Parathyroid adenoma (tissue), 2 donors: ENCODE results near the gene GNAT2.

ENCODE experiments used
- H2AFZ ChIP-seq: fragments of 300-600 bp; sonication (generic); one replicate; pipeline ENCODE4 v1.7.0; 2017; ENCODE audit warnings: antibody characterized with exemption, mild to moderate bottlenecking
- H3K27ac ChIP-seq: fragments of 300-600 bp; sonication (generic); one replicate; pipeline ENCODE4 v1.7.0; 2017
- H3K27me3 ChIP-seq: fragments of 300-600 bp; sonication (generic); one replicate; pipeline ENCODE4 v1.7.0; 2017; ENCODE audit warnings: low read length; ENCODE audit not compliant: control insufficient read depth, insufficient read depth
- H3K36me3 ChIP-seq: fragments of 300-600 bp; sonication (generic); one replicate; pipeline ENCODE4 v1.7.0; 2017; ENCODE audit warnings: low read length; ENCODE audit not compliant: control insufficient read depth, insufficient read depth
- H3K4me1 ChIP-seq: fragments of 300-600 bp; sonication (generic); one replicate; pipeline ENCODE4 v1.7.0; 2017; ENCODE audit warnings: control low read depth
- H3K4me2 ChIP-seq: fragments of 300-600 bp; sonication (generic); one replicate; pipeline ENCODE4 v1.7.0; 2017; ENCODE audit warnings: low read length
- H3K4me3 ChIP-seq: fragments of 300-600 bp; sonication (generic); one replicate; pipeline ENCODE4 v1.7.0; 2017; ENCODE audit warnings: low read depth, low read length
- H3K79me2 ChIP-seq: fragments of 300-600 bp; sonication (generic); one replicate; pipeline ENCODE4 v1.7.0; 2017; ENCODE audit warnings: control low read depth
- H3K9ac ChIP-seq: fragments of 300-600 bp; sonication (generic); one replicate; pipeline ENCODE4 v1.7.0; 2017; ENCODE audit warnings: mild to moderate bottlenecking
- H3K9me3 ChIP-seq: fragments of 300-600 bp; sonication (generic); one replicate; pipeline ENCODE4 v1.7.0; 2017; ENCODE audit warnings: low read length; ENCODE audit not compliant: control insufficient read depth
- TF ChIP-seq, protein P1 (sequence below): fragments of 300-600 bp; sonication (generic); IDR thresholded peaks from one replicate; pipeline ENCODE4 v1.7.0; 2017; ENCODE audit warnings: antibody characterized with exemption, mild to moderate bottlenecking
- donor health status: primary hyperparathyroidism.

Gene GNAT2

DNA sequence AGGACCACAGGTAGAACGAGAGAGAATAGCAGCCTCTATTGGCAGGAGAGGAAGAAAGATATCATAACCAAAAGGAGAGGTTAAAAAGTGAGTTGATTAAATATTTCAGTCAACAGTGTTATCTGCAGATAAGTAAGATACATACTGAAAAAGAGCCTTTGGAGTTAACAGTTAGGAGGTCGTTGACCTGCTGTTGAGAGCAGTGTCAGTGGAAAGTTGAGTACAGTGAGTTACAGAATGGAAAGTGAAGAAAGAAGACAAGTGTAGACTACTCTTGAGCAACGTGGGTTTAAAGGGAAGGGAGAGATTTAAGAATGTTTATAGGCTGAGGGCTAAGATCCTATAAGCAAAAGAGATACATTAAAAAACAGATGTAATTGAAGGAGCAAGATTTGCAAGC, 30.2 kb downstream of the GNAT2 start:
- Histone ChIP-seq H3K36me3 (no peaks in the 10 kb centered on the region), H3K4me3 (no peak overlapping the region), H3K9ac (no peak overlapping the region), H3K4me1 (no peaks in the 10 kb centered on the region), H3K27ac (no peak overlapping the region), H3K9me3 (no peaks in the 10 kb centered on the region), H3K4me2 (no peak overlapping the region), H3K79me2 (no peaks in the 10 kb centered on the region), H2AFZ (no peak overlapping the region), H3K27me3 (no peaks in the 10 kb centered on the region)
- TF ChIP-seq, protein P1, sequence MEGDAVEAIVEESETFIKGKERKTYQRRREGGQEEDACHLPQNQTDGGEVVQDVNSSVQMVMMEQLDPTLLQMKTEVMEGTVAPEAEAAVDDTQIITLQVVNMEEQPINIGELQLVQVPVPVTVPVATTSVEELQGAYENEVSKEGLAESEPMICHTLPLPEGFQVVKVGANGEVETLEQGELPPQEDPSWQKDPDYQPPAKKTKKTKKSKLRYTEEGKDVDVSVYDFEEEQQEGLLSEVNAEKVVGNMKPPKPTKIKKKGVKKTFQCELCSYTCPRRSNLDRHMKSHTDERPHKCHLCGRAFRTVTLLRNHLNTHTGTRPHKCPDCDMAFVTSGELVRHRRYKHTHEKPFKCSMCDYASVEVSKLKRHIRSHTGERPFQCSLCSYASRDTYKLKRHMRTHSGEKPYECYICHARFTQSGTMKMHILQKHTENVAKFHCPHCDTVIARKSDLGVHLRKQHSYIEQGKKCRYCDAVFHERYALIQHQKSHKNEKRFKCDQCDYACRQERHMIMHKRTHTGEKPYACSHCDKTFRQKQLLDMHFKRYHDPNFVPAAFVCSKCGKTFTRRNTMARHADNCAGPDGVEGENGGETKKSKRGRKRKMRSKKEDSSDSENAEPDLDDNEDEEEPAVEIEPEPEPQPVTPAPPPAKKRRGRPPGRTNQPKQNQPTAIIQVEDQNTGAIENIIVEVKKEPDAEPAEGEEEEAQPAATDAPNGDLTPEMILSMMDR: no peak

DNA sequence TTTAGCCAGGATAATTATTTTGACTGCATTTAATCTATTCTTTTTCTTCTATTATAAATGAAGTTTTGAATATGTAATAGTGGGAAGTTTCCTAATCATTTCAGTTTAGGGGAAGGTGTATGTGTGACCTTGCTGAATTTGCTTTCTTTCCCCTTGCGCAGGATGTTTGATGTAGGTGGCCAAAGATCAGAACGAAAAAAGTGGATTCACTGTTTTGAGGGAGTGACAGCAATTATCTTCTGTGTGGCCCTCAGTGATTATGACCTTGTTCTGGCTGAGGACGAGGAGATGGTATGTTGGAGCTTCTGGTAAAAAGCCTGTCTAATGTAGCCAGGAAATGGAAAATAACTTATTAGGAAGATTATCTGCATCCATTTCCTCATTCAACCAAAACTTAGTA, 33.4 kb downstream of the GNAT2 start:
- H3K27me3 ChIP-seq: no peaks in the 10 kb centered on the region
- H3K36me3 ChIP-seq: no peaks in the 10 kb centered on the region
- no peaks in the 10 kb centered on the region for H3K4me1 ChIP-seq
- TF ChIP-seq, protein P1: no peak
- no peak overlapping the region for H3K27ac ChIP-seq
- H3K4me3 ChIP-seq: no peak overlapping the region
- no peak overlapping the region for H2AFZ ChIP-seq
- no peaks in the 10 kb centered on the region for H3K79me2 ChIP-seq
- H3K9me3 ChIP-seq: no peaks in the 10 kb centered on the region
- H3K4me2 ChIP-seq: no peak overlapping the region
- no peak overlapping the region for H3K9ac ChIP-seq

DNA sequence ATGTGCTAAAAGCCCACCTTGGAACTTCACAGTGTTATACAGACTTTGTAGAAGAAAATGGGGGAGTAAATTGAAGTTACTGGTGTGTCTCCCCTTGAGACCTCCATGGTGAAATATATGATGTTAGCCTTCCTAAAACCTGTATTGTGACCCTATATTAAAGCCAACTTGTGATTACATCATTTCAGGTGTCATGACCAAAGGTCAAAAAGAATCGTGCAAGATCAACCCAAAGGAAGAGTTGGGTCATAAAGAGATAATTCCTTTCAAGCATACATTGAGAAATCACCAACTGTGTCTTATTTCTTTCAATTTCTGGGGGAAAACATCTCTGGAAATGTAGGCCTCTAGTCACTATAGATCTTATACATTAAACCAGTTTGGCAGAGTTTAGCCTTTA, 34.6 kb downstream of the GNAT2 start:
- H3K79me2 ChIP-seq: no peaks in the 10 kb centered on the region
- no peak overlapping the region for H3K9ac ChIP-seq
- no peak overlapping the region for H2AFZ ChIP-seq
- no peaks in the 10 kb centered on the region for H3K4me1 ChIP-seq
- no peaks in the 10 kb centered on the region for H3K27me3 ChIP-seq
- no peaks in the 10 kb centered on the region for H3K36me3 ChIP-seq
- no peak overlapping the region for H3K27ac ChIP-seq
- TF ChIP-seq, protein P1: no peak
- H3K4me3 ChIP-seq: no peak overlapping the region
- H3K9me3 ChIP-seq: no peaks in the 10 kb centered on the region
- H3K4me2 ChIP-seq: no peak overlapping the region

DNA sequence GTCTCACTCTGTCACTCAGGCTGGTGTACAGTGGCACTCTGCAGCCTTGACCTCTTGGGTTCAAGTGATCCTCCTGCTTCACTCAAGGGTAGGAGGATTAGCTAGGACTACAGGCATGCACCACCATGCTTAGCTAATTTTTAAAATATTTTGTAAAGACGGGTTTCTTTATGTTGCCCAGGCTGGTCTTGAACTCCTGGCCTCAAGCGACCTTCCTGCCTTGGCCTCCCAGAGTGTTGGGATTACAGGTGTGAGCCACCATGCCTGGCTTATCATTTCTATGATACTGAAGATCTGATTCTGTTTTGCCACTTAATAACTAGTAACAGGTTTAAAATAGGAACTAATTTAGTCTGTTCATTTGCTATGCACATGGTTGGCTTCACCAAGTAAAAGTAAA, 37.4 kb downstream of the GNAT2 start:
- Histone ChIP-seq H3K4me3 (no peak overlapping the region), H3K27ac (no peak overlapping the region), H3K27me3 (no peaks in the 10 kb centered on the region), H3K36me3 (no peaks in the 10 kb centered on the region), H3K4me2 (no peak overlapping the region), H3K79me2 (no peaks in the 10 kb centered on the region), H2AFZ (no peak overlapping the region), H3K4me1 (no peaks in the 10 kb centered on the region), H3K9ac (no peak overlapping the region), H3K9me3 (no peaks in the 10 kb centered on the region)
- TF ChIP-seq, protein P1: no peak

DNA sequence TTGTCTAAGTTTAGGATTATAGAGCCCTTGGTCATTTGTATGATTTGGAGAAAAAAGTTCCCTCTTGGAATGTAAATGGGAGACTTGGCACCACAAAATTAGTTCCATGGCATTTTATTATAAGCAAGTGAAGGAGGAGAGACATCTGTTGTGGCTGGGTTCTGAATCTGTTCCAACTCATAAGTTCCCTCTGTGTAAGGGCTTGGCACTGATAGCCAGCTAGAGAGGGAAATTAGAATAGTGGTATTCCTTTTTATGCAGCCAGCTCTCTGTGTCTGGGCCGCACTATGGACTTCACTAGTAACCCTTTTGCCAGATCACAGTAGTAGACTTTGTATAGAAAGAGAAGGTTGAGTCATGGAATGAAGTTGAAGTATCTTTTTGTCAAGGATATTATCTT, 39.9 kb downstream of the GNAT2 start:
- no peaks in the 10 kb centered on the region for H3K4me1 ChIP-seq
- no peaks in the 10 kb centered on the region for H3K36me3 ChIP-seq
- no peaks in the 10 kb centered on the region for H3K27me3 ChIP-seq
- TF ChIP-seq, protein P1: no peak
- H3K79me2 ChIP-seq: no peaks in the 10 kb centered on the region
- H3K4me3 ChIP-seq: no peak overlapping the region
- H3K4me2 ChIP-seq: no peak overlapping the region
- H2AFZ ChIP-seq: no peak overlapping the region
- H3K27ac ChIP-seq: no peak overlapping the region
- H3K9me3 ChIP-seq: no peaks in the 10 kb centered on the region
- H3K9ac ChIP-seq: no peak overlapping the region
